GM21786 (cell line): Measurements from ENCODE around the gene RAVER1.

Experiments
- ATAC-seq: cut with Tn5 transposase; IDR thresholded peaks from one replicate; pipeline ENCODE4 v1.9.1; 2021; ENCODE audit not compliant: unreplicated experiment

The RAVER1 gene

DNA sequence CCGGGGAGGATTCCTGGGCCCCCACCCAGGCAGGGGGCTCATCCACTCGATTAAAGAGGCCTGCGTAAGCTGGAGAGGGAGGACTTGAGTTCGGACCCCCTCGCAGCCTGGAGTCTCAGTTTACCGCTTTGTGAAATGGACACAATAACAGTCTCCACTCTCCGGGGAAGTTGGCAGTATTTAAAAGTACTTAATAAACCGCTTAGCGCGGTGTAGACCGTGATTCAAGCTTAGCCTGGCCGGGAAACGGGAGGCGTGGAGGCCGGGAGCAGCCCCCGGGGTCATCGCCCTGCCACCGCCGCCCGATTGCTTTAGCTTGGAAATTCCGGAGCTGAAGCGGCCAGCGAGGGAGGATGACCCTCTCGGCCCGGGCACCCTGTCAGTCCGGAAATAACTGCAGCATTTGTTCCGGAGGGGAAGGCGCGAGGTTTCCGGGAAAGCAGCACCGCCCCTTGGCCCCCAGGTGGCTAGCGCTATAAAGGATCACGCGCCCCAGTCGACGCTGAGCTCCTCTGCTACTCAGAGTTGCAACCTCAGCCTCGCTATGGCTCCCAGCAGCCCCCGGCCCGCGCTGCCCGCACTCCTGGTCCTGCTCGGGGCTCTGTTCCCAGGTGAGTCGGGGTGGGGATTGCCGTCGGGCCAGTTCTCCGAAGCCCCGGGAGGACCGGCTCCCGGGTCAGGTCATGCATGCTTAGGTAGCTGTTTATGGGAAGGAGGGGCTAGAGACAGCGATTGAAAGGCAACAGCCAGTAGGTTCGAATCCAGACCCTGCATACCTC, 62.5 kb downstream of the RAVER1 start, which contains the start of gene ICAM1:
TSS of gene ICAM1 (plus strand) at position 505 of the 779 bp plus-strand sequence. CDS start at position 545, 40 bp downstream.
- ATAC-seq, result no peak

DNA sequence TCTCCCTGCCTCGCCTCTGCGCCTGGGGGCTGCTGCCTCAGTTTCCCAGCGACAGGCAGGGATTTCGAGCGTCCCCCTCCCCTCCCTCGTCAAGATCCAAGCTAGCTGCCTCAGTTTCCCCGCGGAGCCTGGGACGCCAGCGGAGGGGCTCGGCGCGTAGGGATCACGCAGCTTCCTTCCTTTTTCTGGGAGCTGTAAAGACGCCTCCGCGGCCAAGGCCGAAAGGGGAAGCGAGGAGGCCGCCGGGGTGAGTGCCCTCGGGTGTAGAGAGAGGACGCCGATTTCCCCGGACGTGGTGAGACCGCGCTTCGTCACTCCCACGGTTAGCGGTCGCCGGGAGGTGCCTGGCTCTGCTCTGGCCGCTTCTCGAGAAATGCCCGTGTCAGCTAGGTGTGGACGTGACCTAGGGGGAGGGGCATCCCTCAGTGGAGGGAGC, 63.1 kb downstream of the RAVER1 start:
- ATAC-seq, result no peak

DNA sequence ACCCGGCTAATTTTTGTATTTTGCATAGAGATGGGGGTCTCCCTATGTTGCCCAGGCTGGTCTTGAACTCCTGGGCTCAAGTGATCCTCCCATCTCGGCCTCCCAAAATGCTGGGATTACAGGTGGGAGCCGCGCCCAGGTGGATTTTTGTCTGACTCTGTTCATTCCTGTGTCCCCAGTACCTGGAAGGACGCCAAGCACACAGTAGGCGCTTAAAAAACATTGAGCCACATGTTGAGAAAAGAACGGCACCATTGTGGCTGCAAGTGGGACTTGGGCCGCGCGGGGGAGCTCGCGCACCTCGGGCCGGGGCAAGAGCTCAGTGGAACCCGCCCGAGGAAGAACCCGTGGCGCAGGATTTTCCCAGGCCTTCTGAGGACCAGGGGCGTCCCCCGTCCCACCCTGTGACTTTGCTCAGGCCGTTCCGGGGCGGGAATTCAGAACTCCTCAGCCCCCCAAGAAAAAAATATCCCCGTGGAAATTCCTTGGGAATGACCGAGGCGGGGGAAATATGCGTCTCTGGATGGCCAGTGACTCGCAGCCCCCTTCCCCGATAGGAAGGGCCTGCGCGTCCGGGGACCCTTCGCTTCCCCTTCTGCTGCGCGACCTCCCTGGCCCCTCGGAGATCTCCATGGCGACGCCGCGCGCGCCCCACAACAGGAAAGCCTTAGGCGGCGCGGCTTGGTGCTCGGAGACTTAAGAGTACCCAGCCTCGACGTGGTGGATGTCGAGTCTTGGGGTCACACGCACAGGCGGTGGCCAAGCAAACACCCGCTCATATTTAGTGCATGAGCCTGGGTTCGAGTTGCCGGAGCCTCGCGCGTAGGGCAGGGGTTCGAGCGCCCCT, 63.8 kb downstream of the RAVER1 start:
- no peak for ATAC-seq

DNA sequence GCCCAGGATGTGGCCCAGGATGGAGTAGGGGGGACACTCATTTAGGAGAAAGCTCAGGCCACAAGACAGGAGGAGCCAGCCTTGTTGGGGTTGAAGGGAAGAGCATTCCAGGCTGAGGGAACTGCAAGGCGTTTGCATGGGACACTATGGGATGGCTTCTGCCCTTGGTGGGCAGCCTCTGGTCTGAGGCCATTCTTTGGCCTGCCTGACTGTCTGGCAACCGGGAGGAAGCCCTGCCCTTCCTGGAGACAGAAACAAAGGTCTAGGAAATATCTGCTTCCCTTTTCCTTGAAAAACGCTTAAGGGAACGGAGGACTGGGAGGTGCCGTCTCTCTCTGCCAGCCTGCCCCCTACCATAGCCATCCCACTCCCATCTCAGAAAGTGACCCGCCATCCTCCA, 65.3 kb downstream of the RAVER1 start:
- no peak for ATAC-seq

DNA sequence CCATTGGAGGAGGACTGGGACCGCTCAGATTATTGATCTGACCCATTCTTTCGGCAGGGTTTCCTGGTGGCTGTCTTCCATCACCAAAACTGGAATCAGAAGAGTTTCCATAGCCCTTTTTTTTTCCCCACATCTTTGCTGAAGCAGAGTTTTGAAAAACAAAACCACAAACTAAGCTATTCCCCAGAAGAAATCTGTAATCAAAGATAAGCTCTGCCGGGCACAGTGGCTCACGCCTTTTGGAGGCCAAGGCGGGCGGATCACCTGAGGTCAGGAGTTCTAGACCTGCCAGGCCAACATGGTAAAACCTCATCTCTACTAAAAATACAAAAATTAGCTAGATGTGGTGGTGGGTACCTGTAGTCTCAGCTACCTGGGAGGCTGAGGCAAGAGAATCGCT, 66.6 kb downstream of the RAVER1 start:
- ATAC-seq, result no peak
